Right lobe of liver (tissue), 4 donors: Measurements from ENCODE around the gene FAM227B.

Experiments
- POLR2A ChIP-seq: fragments of 450-650 bp; IDR thresholded peaks from one replicate; pipeline ENCODE4 v1.6.1; 2017; ENCODE audit warnings: antibody characterized with exemption, mild to moderate bottlenecking
- TF ChIP-seq, protein P1 (sequence below), 4 donors: fragments of 200-600 bp in 3 of 4; fragments of 450-650 bp in 1 of 4; IDR thresholded peaks; one replicate each; pipeline versions ENCODE4 v1.5.1 to v1.8.0; 2016 to 2022; ENCODE audit warnings: antibody characterized with exemption in 4 of 4, mild to moderate bottlenecking in 2 of 4
- donor health status: DM: no; HTN: no; CAD: no.
- donor health status: DM: no; HTN: no; CAD: no.
- donor health status: DM: no; HTN: yes; CAD: no.

- TF ChIP-seq, protein P1, sequence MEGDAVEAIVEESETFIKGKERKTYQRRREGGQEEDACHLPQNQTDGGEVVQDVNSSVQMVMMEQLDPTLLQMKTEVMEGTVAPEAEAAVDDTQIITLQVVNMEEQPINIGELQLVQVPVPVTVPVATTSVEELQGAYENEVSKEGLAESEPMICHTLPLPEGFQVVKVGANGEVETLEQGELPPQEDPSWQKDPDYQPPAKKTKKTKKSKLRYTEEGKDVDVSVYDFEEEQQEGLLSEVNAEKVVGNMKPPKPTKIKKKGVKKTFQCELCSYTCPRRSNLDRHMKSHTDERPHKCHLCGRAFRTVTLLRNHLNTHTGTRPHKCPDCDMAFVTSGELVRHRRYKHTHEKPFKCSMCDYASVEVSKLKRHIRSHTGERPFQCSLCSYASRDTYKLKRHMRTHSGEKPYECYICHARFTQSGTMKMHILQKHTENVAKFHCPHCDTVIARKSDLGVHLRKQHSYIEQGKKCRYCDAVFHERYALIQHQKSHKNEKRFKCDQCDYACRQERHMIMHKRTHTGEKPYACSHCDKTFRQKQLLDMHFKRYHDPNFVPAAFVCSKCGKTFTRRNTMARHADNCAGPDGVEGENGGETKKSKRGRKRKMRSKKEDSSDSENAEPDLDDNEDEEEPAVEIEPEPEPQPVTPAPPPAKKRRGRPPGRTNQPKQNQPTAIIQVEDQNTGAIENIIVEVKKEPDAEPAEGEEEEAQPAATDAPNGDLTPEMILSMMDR (IDR thresholded peaks at IDR 0.05) = no peak
- no peak for TF ChIP-seq POLR2A
Observed at GRCh38 chr15:49286649-49287404, 333.8 kb downstream of the FAM227B start.
